ENCODE results near the gene TMEM151A.

Gene TMEM151A

GRCh38 chr11:66324664-66325063 is 33.0 kb downstream of the TMEM151A start:
- DNase-seq, result no peak

- no peak for DNase-seq
Observed at GRCh38 chr11:66325263-66325671, 33.6 kb downstream of the TMEM151A start.

GRCh38 chr11:66326261-66327111 is 34.8 kb downstream of the TMEM151A start:
- DNase-seq, result no peak

- no peak for DNase-seq
Observed at GRCh38 chr11:66327171-66328030, 35.7 kb downstream of the TMEM151A start.

- DNase-seq, result no peak
Observed at GRCh38 chr11:66328031-66328301, 36.3 kb downstream of the TMEM151A start.

GRCh38 chr11:66328302-66329144 is 36.8 kb downstream of the TMEM151A start:
- DNase-seq, result peak; percentile 66 to 92

GRCh38 chr11:66329165-66329673 is 37.5 kb downstream of the TMEM151A start:
- no peak for DNase-seq

- DNase-seq, result no peak
Observed at GRCh38 chr11:66330931-66331330, 39.2 kb downstream of the TMEM151A start.

- no peak for DNase-seq
Observed at GRCh38 chr11:66331542-66332370, 40.1 kb downstream of the TMEM151A start.

GRCh38 chr11:66332371-66333219 is 40.9 kb downstream of the TMEM151A start:
- DNase-seq, result no peak

- DNase-seq, result no peak
Observed at GRCh38 chr11:66333220-66333877, 41.7 kb downstream of the TMEM151A start.

GRCh38 chr11:66333896-66334604 is 42.4 kb downstream of the TMEM151A start:
- peak in 1 of 2 experiments; percentile 48 for DNase-seq

GRCh38 chr11:66334605-66335442 is 43.1 kb downstream of the TMEM151A start:
- no peak for DNase-seq

GRCh38 chr11:66335531-66336233 is 44.0 kb downstream of the TMEM151A start:
- peak in 1 of 2 experiments; percentile 52 for DNase-seq

- DNase-seq, result peak in 1 of 2 experiments; percentile 62
Observed at GRCh38 chr11:66336234-66337102, 44.8 kb downstream of the TMEM151A start, which contains the start of gene RIN1. Gene RIN1 (minus strand): TSS chr11:66336434. CDS start chr11:66336402, 32 bp downstream.

- no peak for DNase-seq
Observed at GRCh38 chr11:66337103-66337899, 45.6 kb downstream of the TMEM151A start.
